ENCODE results near the gene GBP4.

GRCh38 chr1:89200663-89201062, 1.9 kb upstream of the GBP4 start:
- TF ChIP-seq CTCF (IDR thresholded peaks at IDR 0.05) (no peak), POLR2A (IDR thresholded peaks at IDR 0.05) (no peak), EP300 (IDR thresholded peaks at IDR 0.05) (no peak), POLR2AphosphoS5 (IDR thresholded peaks at IDR 0.05) (no peak)

Measured in gastroesophageal sphincter (tissue), 3 donors.